Limb (tissue), 2 donors: Measurements from ENCODE around the gene CANT1.

Experiments
- DNase-seq, 2 donors: peaks; one replicate each; pipeline ENCODE4 v3.0.0-alpha.2; 2016; ENCODE audit errors: extremely low spot score in 2 of 2

The CANT1 gene

GRCh38 chr17:78995761-78996451 lies 13.7 kb downstream of the CANT1 start:
- peak in 1 of 2 donors; percentile 9 for DNase-seq

GRCh38 chr17:78995022-78995760 lies 14.4 kb downstream of the CANT1 start:
- peak in 1 of 2 donors; percentile 31 for DNase-seq

GRCh38 chr17:78993981-78994671 lies 15.4 kb downstream of the CANT1 start:
- DNase-seq, result peak in 1 of 2 donors; percentile 18

- DNase-seq, result peak; percentile 42 to 73
Observed at GRCh38 chr17:78993241-78993956, 16.2 kb downstream of the CANT1 start.

- peak in 1 of 2 donors; percentile 3 for DNase-seq
Observed at GRCh38 chr17:78992542-78993212, 16.9 kb downstream of the CANT1 start.

- no peak for DNase-seq
Observed at GRCh38 chr17:78991906-78992532, 17.5 kb downstream of the CANT1 start.

- no peak for DNase-seq
Observed at GRCh38 chr17:78991017-78991738, 18.4 kb downstream of the CANT1 start.

GRCh38 chr17:78990349-78991016 lies 19.1 kb downstream of the CANT1 start:
- no peak for DNase-seq

- DNase-seq, result no peak
Observed at GRCh38 chr17:78988152-78988551, 21.4 kb downstream of the CANT1 start.

GRCh38 chr17:78986649-78987328 lies 22.8 kb downstream of the CANT1 start:
- no peak for DNase-seq

GRCh38 chr17:78986048-78986648 lies 23.4 kb downstream of the CANT1 start:
- no peak for DNase-seq

- DNase-seq, result no peak
Observed at GRCh38 chr17:78985395-78985794, 24.2 kb downstream of the CANT1 start.

GRCh38 chr17:78981010-78981888 lies 28.3 kb downstream of the CANT1 start:
- DNase-seq, result no peak

- no peak for DNase-seq
Observed at GRCh38 chr17:78980624-78980972, 29.0 kb downstream of the CANT1 start.

- DNase-seq, result peak in 1 of 2 donors; percentile 76
Observed at GRCh38 chr17:78979780-78980623, 29.6 kb downstream of the CANT1 start, which contains the start of gene LGALS3BP. Gene LGALS3BP, minus strand, starts transcription at chr17:78979923. Its CDS starts 2,732 bp downstream, at chr17:78977191.
